Heart left ventricle (tissue), 16 donors: ENCODE data around the gene KRTAP17-1. TPM values are rescaled to one million over a fixed set of nuclear protein-coding genes. Genes with fewer than 3 reads are reported as not detected.

Experiments used
- ATAC-seq, 4 donors: fragments of 200-7000 bp; cut with Tn5 transposase; one replicate each; pipeline ENCODE4 v1.9.1; 2020 to 2022; ENCODE audit warnings: moderate library complexity in 4 of 4, mild to moderate bottlenecking in 3 of 4, moderate number of reproducible peaks in 1 of 4
- DNase-seq, 5 donors: peaks; one replicate each; pipeline ENCODE4 v3.0.0-alpha.2; 2020
- H3K27ac ChIP-seq, 12 donors: fragments of 200-600 bp; sonication (generic) in 4 of 12; one replicate each; pipeline versions ENCODE4 v1.5.0 to v1.8.0; 2016 to 2022; ENCODE audit warnings: mild to moderate bottlenecking in 2 of 12
- H3K27me3 ChIP-seq, 9 donors: fragments of 200-600 bp; sonication (generic) in 2 of 9; one replicate each; pipeline versions ENCODE4 v1.5.1 to v1.8.0; 2016 to 2022; ENCODE audit warnings: mild to moderate bottlenecking in 3 of 9
- H3K36me3 ChIP-seq, 9 donors: fragments of 200-600 bp; sonication (generic) in 2 of 9; one replicate each; pipeline versions ENCODE4 v1.5.0 to v1.8.0; 2018 to 2022; ENCODE audit warnings: mild to moderate bottlenecking in 2 of 9
- H3K4me1 ChIP-seq, 12 donors: fragments of 200-600 bp; sonication (generic) in 4 of 12; one replicate each; pipeline versions ENCODE4 v1.5.0 to v1.8.0; 2016 to 2022; ENCODE audit warnings: mild to moderate bottlenecking in 3 of 12
- H3K4me3 ChIP-seq, 12 donors: fragments of 200-600 bp; sonication (generic) in 4 of 12; one replicate each; pipeline versions ENCODE4 v1.5.0 to v1.8.0; 2017 to 2022; ENCODE audit warnings: mild to moderate bottlenecking in 9 of 12, moderate library complexity in 4 of 12
- H3K9me3 ChIP-seq, 12 donors: fragments of 200-600 bp; sonication (generic) in 4 of 12; one replicate each; pipeline versions ENCODE4 v1.5.0 to v1.8.0; 2016 to 2022; ENCODE audit warnings: mild to moderate bottlenecking in 1 of 12
- POLR2A ChIP-seq, 2 donors: fragments of 450-650 bp; IDR thresholded peaks; one replicate each; pipeline ENCODE4 v1.6.1; 2017; ENCODE audit warnings: antibody characterized with exemption in 2 of 2, mild to moderate bottlenecking in 2 of 2, moderate library complexity in 2 of 2
- WGBS, 4 donors: extraction: QIAGEN DNeasy Blood & Tissue Kit in 2 of 4; methylation state at CpG; one replicate each; pipeline versions ENCODE4 v1.1.5 to v1.1.7; 2013 to 2018; 5-methylcytosine and 5-hydroxymethylcytosine counted together
- intact Hi-C, 10 donors: fragments of 100-400 bp; cut with DNase I; formaldehyde crosslinking; loops; one replicate each; pipeline versions ENCODE4 v1.11.1 to v1.14.2; 2022
- polyA plus RNA-seq, 2 donors: library from polyadenylated mRNA; stranded (reverse); fragments of 200-250 nt; gene quantifications; one replicate each; pipeline ENCODE4 v1.2.3, GENCODE V29; 2013
- total RNA-seq, 9 donors: library from RNA; depleted of rRNA in 2 of 9; stranded (reverse); fragments of >200 nt in 2 of 9; fragmentation: NEBNext Ultra II Directional in 3 of 9; extraction: Animal tissue kit (Norgen Biotek cat#: 25700) in 3 of 9; gene quantifications; one replicate each; pipeline versions ENCODE4 v1.1.0 to v1.2.4, GENCODE V29; 2016 to 2023
- TF ChIP-seq, protein P1 (sequence below), 12 donors: fragments of 200-600 bp; sonication (generic) in 4 of 12; IDR thresholded peaks; one replicate each; pipeline versions ENCODE4 v1.5.0 to v1.8.0; 2018 to 2022; ENCODE audit warnings: antibody characterized with exemption in 12 of 12, mild to moderate bottlenecking in 5 of 12
- donor health status: ischemic (EF 13 %, LVEDD 7.1; RV severe dilation, severe dysfunction).
- donor health status: healthy with polysubstance abuse.
- donor health status: DM: no; HTN: yes; CAD: no.
- donor health status: DM: no; HTN: no; CAD: no.
- donor health status: ischemic (EF 25% LVEDD 6.9; RV normal size, moderate dysfunction).
- donor health status: ischemic (EF 25% LVEDD 5.7; RV mildly dilated, moderate dysfunction).
- donor health status: healthy.
- donor health status: DM: yes; HTN: yes; CAD: no.
- donor health status: ischemic (EF 35%, LVEDD 5.7; RV mildly dilated, moderate dysfunction).
- donor health status: nonischemic (EF 11% LVEDD 7.7; RV severe dilation, severe dysfunction).
- donor health status: DM: yes; HTN: yes; CAD: no.
- donor health status: PGD.
- donor health status: ischemic (EF 29% LVEDD 5.4; RV normal size, mild dysfunction).
- donor health status: nonischemic (EF 23%, LVEDD 6.1; RV moderate dilation, normal function).

Gene KRTAP17-1
- total and polyA plus RNA-seq, 11 donors: not detected

GRCh38 chr17:41333836-41334235 lies 18.3 kb upstream of the KRTAP17-1 start:
- Histone ChIP-seq H3K4me1 (peaks cover 0 to 3% (median 0%) of the 10 kb centered on the region in 12 donors), H3K9me3 (no peaks in the 10 kb centered on the region), H3K27ac (no peak overlapping the region), H3K27me3 (peaks cover 0 to 15% (median 0%) of the 10 kb centered on the region in 9 donors), H3K4me3 (no peak overlapping the region), H3K36me3 (no peaks in the 10 kb centered on the region)
- no peak for DNase-seq
- 86 to 100% (median 88%) methylated on average over 3 of the region's 3 CpGs for WGBS, 4 donors
- no peak for ATAC-seq
- intact Hi-C loops: no loop called here
- TF ChIP-seq, protein P1, sequence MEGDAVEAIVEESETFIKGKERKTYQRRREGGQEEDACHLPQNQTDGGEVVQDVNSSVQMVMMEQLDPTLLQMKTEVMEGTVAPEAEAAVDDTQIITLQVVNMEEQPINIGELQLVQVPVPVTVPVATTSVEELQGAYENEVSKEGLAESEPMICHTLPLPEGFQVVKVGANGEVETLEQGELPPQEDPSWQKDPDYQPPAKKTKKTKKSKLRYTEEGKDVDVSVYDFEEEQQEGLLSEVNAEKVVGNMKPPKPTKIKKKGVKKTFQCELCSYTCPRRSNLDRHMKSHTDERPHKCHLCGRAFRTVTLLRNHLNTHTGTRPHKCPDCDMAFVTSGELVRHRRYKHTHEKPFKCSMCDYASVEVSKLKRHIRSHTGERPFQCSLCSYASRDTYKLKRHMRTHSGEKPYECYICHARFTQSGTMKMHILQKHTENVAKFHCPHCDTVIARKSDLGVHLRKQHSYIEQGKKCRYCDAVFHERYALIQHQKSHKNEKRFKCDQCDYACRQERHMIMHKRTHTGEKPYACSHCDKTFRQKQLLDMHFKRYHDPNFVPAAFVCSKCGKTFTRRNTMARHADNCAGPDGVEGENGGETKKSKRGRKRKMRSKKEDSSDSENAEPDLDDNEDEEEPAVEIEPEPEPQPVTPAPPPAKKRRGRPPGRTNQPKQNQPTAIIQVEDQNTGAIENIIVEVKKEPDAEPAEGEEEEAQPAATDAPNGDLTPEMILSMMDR (IDR thresholded peaks at IDR 0.05): no peak
- TF ChIP-seq POLR2A (IDR thresholded peaks at IDR 0.05): no peak

DNA sequence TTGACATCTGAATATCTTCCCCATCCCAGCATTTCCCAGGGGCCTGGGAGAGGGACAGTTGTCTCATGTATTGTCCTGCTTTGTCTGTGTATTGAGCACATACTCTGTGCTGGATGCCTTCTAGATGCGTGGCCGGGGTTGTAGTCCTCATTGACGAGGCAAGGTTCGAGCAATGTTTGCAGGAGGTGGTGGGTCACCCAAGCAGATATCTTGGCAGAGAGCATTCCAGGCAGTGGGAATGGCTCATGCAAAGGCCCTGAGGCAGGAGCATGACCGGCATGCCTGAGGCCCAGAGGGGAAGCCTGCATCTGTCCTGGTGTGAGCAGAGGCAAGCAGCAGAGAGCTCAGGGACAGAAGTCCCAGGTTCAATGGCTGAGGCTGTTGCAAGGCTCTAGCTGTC lies 17.6 kb upstream of the KRTAP17-1 start:
- Histone ChIP-seq H3K27ac (no peak overlapping the region), H3K27me3 (peaks cover 0 to 15% (median 0%) of the 10 kb centered on the region in 9 donors), H3K4me1 (peaks cover 0 to 3% (median 0%) of the 10 kb centered on the region in 12 donors), H3K4me3 (no peak overlapping the region), H3K36me3 (no peaks in the 10 kb centered on the region), H3K9me3 (no peaks in the 10 kb centered on the region)
- ATAC-seq (no peak), DNase-seq (no peak)
- WGBS, 4 donors: 92 to 97% (median 95%) methylated on average over 5 of the region's 5 CpGs
- TF ChIP-seq, protein P1 (IDR thresholded peaks at IDR 0.05): no peak
- TF ChIP-seq POLR2A (IDR thresholded peaks at IDR 0.05): no peak
- intact Hi-C loops: no loop called here

GRCh38 chr17:41332239-41332638 lies 16.7 kb upstream of the KRTAP17-1 start:
- 66 to 94% (median 75%) methylated on average over 1 to 2 of the region's 2 CpGs for WGBS, 4 donors
- H3K4me3 ChIP-seq: no peak overlapping the region
- peaks cover 0 to 15% (median 0%) of the 10 kb centered on the region in 9 donors for H3K27me3 ChIP-seq
- H3K36me3 ChIP-seq: no peaks in the 10 kb centered on the region
- ATAC-seq: no peak
- H3K4me1 ChIP-seq: peaks cover 0 to 3% (median 0%) of the 10 kb centered on the region in 12 donors
- no peak overlapping the region for H3K27ac ChIP-seq
- no peaks in the 10 kb centered on the region for H3K9me3 ChIP-seq
- no peak for DNase-seq
- TF ChIP-seq, protein P1 (IDR thresholded peaks at IDR 0.05): no peak
- no peak for TF ChIP-seq POLR2A (IDR thresholded peaks at IDR 0.05)
- intact Hi-C loops: no loop called here

DNA sequence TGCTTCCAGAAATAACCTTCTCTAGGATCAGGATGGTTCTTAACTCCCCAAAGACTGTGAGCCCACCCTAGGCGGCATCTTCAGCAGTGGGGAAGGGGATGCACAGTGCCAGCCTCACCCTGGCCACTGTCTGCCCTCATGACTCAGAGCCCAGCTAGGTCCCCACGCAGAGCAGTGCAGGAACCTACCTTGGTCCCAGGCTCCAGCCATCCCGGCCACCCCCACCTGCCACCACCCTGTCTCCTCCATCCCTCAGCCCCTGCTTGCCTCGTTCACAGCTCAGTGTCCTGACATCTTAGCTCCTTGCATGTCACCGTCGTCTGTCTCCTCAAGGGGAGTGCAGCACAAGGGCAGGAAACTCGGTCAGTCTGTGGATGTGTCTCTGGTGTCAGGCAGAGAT lies 16.1 kb upstream of the KRTAP17-1 start:
- Histone ChIP-seq H3K4me1 (peaks cover 0 to 3% (median 0%) of the 10 kb centered on the region in 12 donors), H3K36me3 (no peaks in the 10 kb centered on the region), H3K9me3 (no peaks in the 10 kb centered on the region), H3K27ac (no peak overlapping the region), H3K4me3 (no peak overlapping the region), H3K27me3 (peaks cover 0 to 15% (median 0%) of the 10 kb centered on the region in 9 donors)
- no peak for ATAC-seq
- DNase-seq: no peak
- 53 to 64% (median 61%) methylated on average over 6 to 7 of the region's 7 CpGs for WGBS, 4 donors
- intact Hi-C loops: no loop called here
- TF ChIP-seq, protein P1 (IDR thresholded peaks at IDR 0.05): no peak
- TF ChIP-seq POLR2A (IDR thresholded peaks at IDR 0.05): no peak
